HG02588 (cell line): ENCODE data around the gene POMT1.

Experiments
- ATAC-seq: cut with Tn5 transposase; IDR thresholded peaks from one replicate; pipeline ENCODE4 v1.9.1; 2021; ENCODE audit warnings: mild to moderate bottlenecking, moderate library complexity; ENCODE audit not compliant: unreplicated experiment

The POMT1 gene

DNA sequence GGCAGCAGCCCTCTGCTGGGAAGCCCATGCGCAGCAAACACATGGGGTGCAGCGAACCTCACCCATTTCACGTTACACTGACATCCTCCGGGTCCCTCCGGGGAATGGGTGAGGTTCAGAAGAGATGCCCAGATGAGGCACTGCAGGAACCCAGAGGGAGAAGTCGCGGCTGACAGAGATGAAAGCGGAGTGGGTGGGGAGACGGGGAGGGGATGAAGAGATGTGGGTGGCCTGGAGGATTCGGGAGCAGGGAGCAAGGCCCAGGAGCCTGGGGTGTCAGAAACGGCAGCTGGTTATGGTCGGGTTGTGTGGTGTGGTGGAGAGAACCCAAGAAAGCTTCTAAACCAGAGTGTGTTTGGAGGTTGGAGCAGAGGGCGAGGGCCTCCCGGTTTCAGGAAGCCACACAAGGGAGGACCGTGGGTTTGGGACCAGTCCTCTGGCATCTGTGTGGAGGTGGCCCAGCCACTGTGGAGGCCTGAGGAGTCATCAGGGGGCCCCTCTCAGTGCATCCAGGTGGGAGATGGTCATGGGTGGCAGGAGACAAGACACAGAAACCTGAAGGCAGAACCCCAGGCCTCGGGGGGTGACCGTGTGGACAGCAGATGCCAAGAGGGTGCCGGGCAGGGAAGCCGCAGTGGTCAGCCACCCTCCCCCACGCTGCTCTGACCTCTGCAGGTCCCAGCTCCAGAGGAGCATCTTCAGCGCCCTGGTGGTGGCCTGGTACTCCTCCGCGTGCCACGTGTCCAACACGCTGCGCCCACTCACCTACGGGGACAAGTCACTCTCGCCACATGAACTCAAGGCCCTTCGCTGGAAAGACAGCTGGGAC is 19.8 kb downstream of the POMT1 start:
- ATAC-seq = no peak

DNA sequence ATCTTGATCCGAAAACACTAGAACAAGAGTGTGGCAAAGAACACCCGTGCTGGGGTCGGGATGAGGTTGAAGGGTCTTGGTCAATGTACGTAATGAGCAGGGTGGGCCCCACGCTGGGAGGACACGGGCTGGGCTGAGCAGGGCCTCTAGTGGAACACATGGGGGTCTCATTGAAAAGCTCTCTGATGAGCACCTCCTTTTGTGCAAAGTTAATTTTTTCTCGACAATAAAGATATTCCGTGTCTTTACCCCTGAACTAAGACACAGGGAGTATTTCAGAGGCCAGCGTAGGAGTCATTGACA is 20.3 kb downstream of the POMT1 start:
- ATAC-seq = no peak

DNA sequence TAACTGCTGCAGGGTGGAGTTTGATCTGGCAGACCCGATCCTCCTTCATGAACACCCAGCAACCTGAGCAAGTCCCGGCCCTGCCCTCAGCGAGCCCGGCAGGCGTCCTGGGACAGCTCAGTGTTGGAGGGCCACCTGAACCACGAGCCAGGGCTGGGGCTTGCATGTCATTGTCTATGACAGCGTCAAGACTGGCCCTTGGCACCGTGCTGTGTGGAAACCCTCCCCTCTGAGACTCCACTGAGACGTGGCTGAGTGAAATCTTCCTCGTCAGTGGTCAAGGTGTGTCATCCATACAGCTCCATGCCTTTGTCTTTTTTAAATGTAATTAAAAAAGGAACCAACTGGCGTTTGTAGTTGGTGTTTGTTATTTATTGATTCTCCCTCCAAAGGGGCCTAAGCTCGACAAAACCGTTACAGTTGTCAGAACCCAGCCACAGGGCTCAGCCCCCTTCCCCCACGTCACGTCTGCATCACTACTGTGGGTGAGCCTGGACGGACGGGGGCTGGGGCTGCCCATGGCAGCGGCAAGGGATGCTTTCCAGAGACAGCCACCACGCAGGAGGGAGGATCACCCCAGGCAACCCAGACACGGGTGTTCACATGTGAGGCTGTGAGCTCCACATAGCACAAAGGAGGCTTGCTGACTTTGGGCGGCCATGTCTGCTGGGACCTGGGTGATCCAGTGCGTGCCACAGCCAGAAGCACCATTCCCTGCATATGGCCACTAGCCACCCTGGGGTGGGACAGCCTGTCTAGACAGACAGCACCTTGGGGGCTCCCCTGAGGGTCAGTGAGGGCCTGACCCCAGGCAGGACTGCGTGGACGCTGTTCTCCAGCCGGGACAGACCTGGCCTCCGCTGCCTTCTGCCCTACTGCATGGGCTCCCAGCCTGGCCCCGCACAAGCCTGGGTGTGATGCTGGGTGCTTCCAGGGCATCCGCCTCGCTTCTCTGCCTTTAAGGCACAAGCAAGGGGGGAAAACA is 21.0 kb downstream of the POMT1 start:
- no peak for ATAC-seq

DNA sequence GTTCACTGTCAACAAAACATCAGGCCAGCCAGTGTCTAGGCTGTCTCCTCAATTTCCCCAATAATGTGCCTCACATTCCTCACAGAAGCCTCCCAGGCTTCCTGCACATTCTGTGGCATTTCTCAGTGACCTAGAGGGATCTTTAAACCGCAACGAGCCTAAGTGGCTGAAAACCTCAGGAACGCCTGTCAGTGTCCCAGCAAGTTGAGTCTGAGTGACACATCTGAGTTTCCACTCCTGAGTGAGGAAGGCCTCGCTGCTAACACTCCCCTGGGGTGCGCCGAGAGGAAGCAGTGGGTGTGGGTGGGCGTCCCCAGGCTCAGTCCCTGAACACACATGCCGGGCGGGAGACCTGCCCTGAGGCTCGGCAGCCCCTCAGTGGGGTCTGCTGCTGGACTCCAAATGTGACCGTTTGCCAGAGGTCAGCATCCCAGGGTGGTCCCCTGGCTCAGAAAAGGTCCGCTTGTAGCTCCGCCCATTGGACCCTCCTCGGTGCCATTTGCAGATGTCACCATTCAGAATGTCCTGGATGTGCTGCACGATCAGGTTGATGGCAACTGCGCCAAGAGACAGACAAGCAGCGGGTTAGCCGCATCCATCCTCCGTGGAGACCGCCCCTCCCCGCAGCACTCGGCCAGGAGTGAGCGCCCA is 22.1 kb downstream of the POMT1 start:
- ATAC-seq = no peak

DNA sequence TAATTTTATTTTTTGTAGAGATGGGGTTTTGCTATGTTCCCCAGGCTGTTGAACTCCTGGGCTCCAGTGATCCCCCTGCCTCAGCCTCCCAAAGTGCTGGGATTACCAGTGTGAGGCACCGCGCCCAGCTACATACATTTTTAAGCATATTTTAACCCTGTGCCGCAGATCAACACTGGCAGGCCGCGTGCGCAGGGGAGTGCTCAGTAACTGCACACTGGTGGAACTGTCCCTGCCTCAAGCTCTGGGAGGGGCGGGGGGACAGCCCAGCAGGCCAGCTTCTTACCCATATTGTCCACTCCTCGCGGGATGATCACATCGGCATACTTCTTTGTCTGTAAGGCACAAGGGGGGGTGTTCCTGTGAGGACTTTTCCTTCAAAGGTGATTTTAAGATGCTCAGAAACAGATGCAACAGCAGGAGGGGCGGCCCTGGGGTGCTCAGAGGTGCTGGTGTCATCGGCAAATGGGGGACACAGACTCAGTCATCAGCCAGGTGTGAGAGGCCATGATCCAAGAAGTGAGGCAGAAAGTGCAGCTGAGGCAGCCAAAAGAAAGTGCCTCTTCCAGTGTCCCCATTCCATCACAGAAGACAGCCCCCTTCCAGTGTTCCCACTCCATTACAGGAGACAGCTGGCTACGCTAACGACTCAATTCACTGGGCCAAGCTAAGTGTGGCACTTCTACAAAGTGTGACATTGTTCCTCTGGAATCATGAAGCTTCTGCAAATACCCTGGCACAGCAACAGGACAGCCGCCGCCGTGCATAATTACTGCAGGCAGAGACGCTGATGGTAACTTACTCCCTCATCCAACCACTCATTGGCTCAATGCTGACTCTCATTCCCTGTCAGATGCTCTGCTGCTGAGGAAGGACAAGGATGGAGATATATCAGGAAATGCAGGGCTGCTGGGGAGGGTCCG is 23.2 kb downstream of the POMT1 start:
- ATAC-seq = no peak

DNA sequence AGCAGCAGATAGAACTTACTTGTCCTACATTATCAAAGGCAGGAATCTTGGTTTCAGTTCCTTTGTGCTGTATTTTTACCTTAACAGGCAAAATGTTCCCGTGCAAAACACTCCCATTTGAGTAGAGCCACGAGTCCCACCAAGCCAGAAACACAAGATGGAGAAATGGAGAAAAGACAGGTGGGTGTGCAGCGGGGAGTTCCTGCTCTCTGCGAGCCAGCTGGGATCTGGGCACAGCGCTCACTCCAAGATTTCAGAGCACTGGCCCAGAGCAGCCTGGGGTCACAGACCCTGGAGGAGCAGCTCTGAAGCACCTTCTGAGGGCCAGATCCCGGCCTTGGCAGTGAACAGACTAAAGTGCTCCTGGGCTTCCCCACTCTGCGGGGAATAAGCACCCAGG is 25.5 kb downstream of the POMT1 start:
- no peak for ATAC-seq

DNA sequence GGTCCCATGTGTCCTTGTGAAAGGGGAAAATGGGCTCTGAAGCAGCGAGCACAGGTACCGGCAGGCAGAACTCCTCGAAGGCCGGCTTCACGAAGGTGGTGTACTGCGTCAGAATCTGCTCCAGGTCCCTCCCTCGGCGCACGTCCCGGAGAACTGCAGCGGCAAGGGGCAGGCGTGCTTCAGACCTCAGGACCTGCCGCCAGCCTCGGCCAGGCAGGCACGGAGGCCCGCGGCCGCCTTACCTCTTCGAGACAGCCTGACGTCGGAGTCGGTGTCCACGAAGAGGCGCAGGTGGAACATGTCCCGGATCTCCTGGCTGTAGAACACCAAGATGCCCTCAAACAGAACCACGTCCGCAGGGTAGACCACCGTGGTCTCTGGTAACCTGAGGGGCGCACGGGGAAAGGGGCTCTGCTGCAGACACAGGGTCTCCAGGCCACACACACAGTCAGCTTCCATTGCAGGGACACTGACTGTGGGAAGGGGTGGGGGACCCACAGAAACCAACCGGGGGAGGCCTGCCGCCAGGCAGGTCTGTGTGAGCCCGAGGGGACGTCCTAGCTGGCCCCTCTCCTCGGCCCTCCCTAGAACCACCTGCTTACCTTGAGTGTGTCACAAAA is 26.3 kb downstream of the POMT1 start:
- no peak for ATAC-seq

DNA sequence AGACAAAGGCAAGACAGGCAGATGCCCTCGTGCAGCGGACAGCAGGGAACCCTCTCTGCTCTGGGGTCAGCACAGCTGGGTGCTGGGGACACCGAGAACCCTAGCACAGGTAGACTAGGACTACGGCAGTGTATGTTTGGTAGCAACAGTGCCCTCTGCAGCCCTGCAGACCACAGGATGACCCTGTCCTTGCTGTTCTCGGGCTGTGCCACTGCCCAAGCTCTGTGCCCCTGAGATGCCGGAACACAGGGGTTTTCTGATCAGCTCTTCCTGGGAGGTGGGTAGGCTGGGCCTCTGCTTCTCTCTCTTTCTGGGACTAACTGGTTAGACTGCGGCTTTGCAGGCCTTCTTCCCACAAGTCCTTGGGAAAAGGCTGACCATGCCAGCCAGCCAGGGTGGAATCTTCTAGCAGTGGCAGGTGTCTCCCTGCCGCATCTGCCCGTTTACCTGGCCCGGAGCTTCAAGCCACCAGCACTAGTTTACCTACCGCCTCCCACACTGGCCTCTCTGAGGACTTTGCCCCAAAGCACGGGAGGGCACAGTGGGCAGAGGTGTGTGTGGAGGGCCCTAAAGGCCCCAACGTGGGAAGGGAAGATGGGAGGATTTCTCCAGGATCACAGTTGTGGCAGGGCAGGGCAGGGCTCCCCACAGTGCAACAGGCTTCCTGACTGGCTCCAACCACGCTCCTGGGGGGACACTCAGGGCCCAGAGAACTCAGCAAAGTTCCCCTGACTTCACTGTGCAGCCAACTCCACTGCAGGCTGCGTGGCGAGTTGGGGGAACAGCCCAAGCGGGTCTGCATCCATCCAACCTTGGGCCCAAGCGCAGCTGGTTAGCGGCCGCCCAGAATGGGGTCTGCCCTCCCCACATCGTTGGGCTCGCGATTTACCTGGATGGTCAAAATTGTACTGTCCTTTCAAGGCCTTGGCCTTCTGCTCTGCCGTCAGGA is 27.2 kb downstream of the POMT1 start:
- no peak for ATAC-seq

DNA sequence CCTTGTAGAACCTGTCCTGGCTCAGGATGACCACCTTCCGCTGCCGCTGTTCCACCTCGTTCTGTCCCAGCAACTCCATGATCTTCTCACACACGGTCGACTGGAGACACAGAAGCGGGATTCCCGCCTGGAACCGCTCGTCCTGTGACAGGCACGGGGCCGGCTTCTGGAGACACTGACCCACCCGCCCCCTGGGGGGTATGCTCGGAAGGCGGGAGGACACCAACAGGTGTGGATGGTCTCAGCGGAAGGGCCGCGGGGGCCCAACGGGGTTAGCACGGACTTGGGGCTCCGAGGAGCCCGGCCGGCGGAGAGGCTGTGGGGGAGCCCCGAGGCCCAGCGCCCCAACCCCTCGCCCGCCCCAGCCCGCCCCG is 27.8 kb downstream of the POMT1 start:
- ATAC-seq = peak; percentile 26

DNA sequence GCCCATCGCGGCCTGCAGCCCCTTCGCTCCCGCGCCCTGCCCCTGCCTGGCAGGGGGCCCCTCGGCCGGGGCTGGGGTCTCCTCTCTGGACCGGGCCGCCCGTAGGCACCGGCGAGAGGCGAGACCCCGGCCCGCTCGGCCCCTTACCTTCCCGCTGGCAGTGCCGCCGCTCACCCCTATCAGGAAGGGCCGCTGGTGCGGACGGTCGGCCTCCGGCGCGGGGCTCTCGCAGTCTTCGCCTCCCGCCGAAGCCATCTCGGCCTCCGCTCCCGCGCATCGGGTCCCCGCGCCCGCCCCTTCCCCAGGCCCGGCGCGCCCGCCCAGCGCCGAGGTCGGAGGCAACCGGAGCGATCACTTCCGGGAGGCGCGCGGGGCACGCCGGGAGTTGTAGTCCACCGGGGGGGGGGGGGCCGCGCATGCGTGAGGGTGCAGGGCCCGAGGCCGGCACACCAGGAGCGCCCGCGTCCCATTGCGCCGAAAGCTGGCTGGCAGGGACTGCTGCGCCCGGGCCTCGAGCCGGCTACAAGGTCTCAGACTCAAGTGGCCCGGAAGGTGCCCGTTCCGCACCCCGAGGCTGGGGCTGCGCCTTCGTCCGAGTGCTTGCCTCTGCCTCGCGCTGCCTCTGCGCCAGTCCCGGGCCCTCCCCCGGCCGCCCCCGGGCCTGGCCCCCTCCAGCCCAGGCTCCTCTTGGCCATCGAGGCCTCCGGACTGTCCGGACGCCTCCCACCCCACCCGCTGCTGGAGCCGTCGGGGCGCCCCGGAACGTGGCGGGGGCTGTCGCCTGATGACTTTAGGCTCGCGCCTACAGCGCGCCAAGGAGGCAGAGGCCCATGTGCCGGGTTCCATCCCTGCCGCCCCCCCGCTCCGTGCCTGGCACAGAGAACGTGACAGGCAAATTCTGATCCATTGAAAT is 28.5 kb downstream of the POMT1 start, which contains the start of gene UCK1:
UCK1 (minus strand) TSS at position 344 of the 913 bp plus-strand sequence; CDS start at position 255, 89 bp downstream.
- ATAC-seq = peak; percentile 82

DNA sequence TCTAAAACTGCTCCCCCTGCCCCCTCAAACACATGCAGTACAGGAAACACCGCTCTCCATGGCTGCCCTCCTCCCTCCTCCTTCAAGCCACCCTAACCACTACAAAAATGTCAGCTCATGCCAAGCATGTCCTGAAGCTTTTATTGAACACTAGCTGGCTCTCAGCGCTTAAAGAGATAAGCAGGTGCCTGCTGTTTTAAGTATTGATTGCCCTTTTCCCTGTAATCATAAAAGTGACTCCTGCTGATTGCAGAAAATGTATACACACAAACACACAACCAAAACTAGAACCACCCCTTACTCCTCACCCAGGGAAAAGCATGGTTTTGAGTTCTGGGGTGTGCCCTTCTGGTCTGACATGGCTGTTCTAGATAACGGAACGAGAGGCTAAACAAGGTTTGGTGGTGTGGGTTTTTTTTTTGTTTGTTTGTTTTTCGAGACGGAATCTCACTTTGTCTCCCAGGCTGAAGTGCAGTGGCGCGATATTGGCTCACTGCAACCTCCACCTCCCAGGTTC is 32.1 kb downstream of the POMT1 start:
- no peak for ATAC-seq

DNA sequence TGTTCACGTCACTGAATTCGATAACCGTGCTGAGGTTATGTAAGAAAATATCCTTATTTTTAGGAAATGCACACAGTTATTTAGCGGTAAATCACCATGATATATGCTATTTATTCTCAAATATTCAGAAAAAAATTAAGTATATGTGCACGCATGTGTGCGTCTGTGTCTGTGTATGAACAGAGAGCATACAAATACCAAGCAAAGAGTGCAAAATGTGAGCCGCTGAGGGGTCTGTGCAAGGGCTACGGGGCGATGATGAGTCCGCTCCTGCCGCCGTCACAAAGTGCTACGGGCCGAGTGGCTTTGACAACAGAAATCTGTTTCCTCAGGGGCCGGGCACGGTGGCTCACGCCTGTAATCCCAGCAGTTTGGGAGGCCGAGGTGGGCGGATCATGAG is 35.2 kb downstream of the POMT1 start:
- ATAC-seq = no peak

DNA sequence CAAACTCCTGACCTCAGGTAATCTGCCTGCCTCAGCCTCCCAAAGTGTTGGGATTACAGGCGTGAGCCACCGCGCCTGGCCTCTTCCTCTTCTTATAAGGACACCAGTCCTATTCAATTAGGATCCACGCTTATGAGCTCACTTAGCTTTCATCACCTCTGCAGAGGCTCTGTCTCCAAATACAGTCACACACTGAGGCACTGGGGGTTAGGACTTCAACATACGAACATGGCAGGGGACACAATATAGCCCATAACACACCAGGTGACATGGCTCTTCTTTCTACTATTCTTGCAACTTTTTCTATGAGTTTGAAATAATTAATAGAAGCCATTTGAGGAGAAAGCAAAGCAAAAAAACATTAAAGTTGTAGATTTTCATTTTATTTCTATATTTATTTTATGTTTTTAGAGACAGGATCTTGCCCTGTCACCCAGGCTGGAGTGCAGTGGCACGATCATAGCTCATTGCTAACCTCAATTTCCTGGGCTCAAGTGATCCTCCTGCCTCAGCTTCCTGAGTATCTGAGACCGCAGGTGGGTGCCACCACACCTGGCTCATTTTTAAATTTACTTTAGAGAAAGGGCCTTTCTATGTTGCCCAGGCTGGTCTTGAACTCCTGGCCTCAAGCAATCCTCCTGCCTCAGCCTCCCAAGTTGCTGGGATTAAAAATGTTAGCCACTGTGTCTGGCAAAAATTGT is 36.7 kb downstream of the POMT1 start:
- ATAC-seq = no peak

DNA sequence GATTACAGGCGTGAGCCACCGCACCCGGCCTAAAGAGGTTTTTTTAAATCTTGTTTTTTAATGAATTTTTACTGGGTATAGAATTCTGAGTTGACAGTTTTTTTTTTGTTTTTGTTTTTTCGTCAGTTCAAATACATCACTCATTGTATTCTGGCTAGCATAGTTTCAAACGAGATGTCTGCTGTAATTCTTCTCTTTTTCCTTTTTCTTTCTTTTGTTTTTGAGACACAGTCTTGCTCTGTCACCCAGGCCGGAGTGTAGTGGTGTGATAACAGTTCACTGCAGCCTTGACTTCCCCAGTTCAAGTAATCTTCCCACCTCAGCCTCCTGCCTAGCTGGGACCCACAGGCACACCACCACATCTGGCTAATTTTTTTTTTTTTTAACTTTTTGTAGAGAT is 40.4 kb downstream of the POMT1 start:
- no peak for ATAC-seq

DNA sequence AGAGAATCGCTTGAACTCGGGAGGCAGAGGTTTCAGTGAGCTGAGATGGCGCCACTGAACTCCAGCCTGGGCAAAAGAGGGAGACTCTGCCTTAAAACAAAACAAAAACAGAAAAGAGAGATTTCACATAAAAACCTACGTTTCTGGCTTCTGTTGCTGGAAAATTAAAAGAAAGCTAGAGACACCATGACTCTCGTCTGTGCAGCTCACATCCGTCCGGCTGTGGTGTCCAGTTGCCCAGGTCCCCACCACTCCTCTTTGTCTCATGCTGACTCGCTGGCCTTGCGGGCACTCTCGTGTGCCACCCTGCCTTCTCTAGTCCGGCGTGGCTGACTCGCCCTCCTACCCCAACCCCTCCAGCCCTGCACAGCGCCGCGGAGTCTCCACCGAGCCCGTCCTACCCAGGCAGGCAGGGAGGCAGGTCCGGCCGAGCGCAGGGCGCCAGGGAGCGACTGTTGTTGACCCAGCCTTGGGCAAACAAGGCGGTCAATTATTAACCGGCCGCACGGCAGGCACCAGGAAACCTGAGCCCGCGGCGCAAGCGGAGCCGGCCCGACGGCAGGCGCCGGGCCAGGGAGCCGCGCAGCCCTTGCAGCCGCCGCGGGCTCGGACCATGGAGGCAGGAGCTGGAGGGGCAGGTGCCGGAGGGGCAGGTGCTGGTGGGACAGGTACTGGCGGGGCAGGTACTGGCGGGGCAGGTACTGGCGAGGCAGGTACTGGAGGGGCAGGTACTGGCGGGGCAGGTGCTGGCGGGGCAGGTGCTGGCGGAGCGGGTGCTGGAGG is 42.5 kb downstream of the POMT1 start, which contains the start of gene PRRT1B:
PRRT1B (plus strand) TSS at position 521 of the 783 bp plus-strand sequence; CDS start at position 614, 93 bp downstream.
- ATAC-seq = no peak

DNA sequence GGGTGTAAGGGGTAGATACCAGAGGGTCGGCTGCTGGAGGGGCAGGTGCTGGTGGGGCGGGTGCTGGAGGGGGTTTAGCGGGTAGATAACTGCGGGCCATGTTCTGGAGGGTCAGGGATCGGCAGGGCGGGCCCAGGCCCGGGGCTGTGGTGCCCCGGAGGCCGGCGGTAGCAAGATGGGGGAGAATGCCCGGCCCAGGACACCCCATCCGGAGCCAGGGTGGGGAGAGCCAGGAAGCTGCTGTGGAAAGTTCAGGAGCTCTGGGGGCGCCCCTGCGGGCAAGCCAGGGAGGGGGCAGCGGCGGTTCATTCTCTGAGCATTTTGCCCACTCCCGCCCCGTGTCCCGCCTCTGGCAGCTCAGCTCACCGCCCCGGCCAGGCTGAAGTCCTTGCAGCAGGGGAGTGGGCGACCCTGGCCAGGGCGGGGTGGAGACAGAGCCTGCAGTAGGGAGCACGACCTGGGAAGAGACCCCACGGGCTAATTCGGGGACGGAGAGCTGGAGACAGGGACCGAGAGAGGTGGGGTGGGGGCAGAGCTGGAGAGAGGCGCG is 43.1 kb downstream of the POMT1 start:
- no peak for ATAC-seq
